Natural killer cell (primary cell): ENCODE measurements around the gene CSRP1. TPM values are rescaled to one million over a fixed set of nuclear protein-coding genes. Genes with fewer than 3 reads are reported as not detected.
"Not testable (repeated sequence)": the region's sequence is repeated elsewhere in the genome, so short reads cannot be mapped to it uniquely, and the experiment has no call there.

Experiments used
- ATAC-seq, 3 donors: fragments of 150-1000 bp in 2 of 3; fragments of 200-7000 bp in 1 of 3; cut with Tn5 transposase; 1 replicate in 1 of 3; 2 replicates in 2 of 3; pipeline ENCODE4 v1.10.0; 2021; ENCODE audit warnings: mild to moderate bottlenecking in 2 of 3, moderate library complexity in 2 of 3
- DNase-seq, 2 donors: peaks; one replicate each; pipeline versions ENCODE4 v3.0.0 to v3.0.0-alpha.2; 2013 to 2021; ENCODE audit warnings: mixed read lengths in 1 of 2
- H3K27ac ChIP-seq: one replicate; pipeline ENCODE4 v1.5.1; 2013; ENCODE audit warnings: mild to moderate bottlenecking, low read length
- H3K27me3 ChIP-seq: one replicate; pipeline ENCODE4 v1.6.1; 2013; ENCODE audit warnings: low read length; ENCODE audit not compliant: control insufficient read depth, insufficient read depth
- H3K36me3 ChIP-seq: one replicate; pipeline ENCODE4 v1.6.1; 2013; ENCODE audit warnings: low read length; ENCODE audit not compliant: control insufficient read depth, insufficient read depth
- H3K4me1 ChIP-seq: one replicate; pipeline ENCODE4 v1.6.1; 2013; ENCODE audit warnings: low read length; ENCODE audit not compliant: control insufficient read depth, insufficient read depth
- H3K4me3 ChIP-seq: one replicate; pipeline ENCODE4 v1.5.1; 2013; ENCODE audit warnings: low read length
- H3K9me3 ChIP-seq: one replicate; pipeline ENCODE4 v1.6.1; 2013; ENCODE audit warnings: low read length; ENCODE audit not compliant: control insufficient read depth, insufficient read depth
- H3K27ac Mint-ChIP-seq, 2 donors: one replicate each; pipeline ENCODE4 v1.8.0; 2022; ENCODE audit warnings: mild to moderate bottlenecking in 2 of 2, mixed read lengths in 2 of 2, moderate library complexity in 1 of 2
- H3K27me3 Mint-ChIP-seq, 2 donors: one replicate each; pipeline ENCODE4 v1.8.0; 2022; ENCODE audit warnings: low read depth in 2 of 2, mixed read lengths in 2 of 2
- H3K36me3 Mint-ChIP-seq: one replicate; pipeline ENCODE4 v1.8.0; 2022; ENCODE audit warnings: mixed read lengths
- H3K4me1 Mint-ChIP-seq, 2 donors: one replicate each; pipeline ENCODE4 v1.8.0; 2022; ENCODE audit warnings: mixed read lengths in 2 of 2
- H3K4me3 Mint-ChIP-seq: one replicate; pipeline ENCODE4 v1.8.0; 2022; ENCODE audit warnings: mild to moderate bottlenecking, moderate library complexity, mixed read lengths
- H3K9me3 Mint-ChIP-seq, 2 donors: one replicate each; pipeline ENCODE4 v1.8.0; 2022; ENCODE audit warnings: mixed read lengths in 2 of 2
- CTCF ChIP-seq: fragments of 200-600 bp; IDR thresholded peaks from one replicate; pipeline ENCODE4 v1.8.0; 2022; ENCODE audit warnings: antibody characterized with exemption
- WGBS: methylation state at CpG from one replicate; pipeline ENCODE4 v1.1.7; 2013; ENCODE audit warnings: missing lambda C conversion rate; ENCODE audit not compliant: insufficient coverage; 5-methylcytosine and 5-hydroxymethylcytosine counted together
- intact Hi-C: fragments of 100-400 bp; cut with micrococcal nuclease; formaldehyde crosslinking; loops from one replicate; pipeline ENCODE4 v1.14.2; 2022
- total RNA-seq, 4 donors: library from RNA; stranded (reverse); fragments of 120-200 nt in 1 of 4; gene quantifications; one replicate each; pipeline versions ENCODE4 v1.2.3 to v1.2.4, GENCODE V29; 2013 to 2022

Gene CSRP1
- total RNA-seq, 3 donors from 2014 or later (not counting 1 experiment from before 2014, with no cell fraction given) = 36.9 to 48.4 (median 44.1) TPM

GRCh38 chr1:201475130-201475529, 31.8 kb downstream of the CSRP1 start:
- no peaks in the 10 kb centered on the region for H3K9me3 ChIP-seq
- TF ChIP-seq CTCF = no peak
- no peaks in the 10 kb centered on the region for H3K27me3 ChIP-seq
- H3K4me1 Mint-ChIP-seq = peaks cover 0 to 8% of the 10 kb centered on the region in 2 donors
- H3K36me3 ChIP-seq = no peaks in the 10 kb centered on the region
- DNase-seq (no peak), ATAC-seq (no peak)
- no peak overlapping the region for H3K27ac ChIP-seq
- no peaks in the 10 kb centered on the region for H3K9me3 Mint-ChIP-seq
- no peak overlapping the region for H3K4me3 Mint-ChIP-seq
- no peaks in the 10 kb centered on the region for H3K36me3 Mint-ChIP-seq
- H3K4me3 ChIP-seq = no peak overlapping the region
- no peaks in the 10 kb centered on the region for H3K4me1 ChIP-seq
- WGBS = 73% methylated on average over 2 of the region's 2 CpGs
- no peak overlapping the region for H3K27ac Mint-ChIP-seq
- peaks cover 31 to 49% of the 10 kb centered on the region in 2 donors for H3K27me3 Mint-ChIP-seq
- intact Hi-C loops = no loop called here

DNA sequence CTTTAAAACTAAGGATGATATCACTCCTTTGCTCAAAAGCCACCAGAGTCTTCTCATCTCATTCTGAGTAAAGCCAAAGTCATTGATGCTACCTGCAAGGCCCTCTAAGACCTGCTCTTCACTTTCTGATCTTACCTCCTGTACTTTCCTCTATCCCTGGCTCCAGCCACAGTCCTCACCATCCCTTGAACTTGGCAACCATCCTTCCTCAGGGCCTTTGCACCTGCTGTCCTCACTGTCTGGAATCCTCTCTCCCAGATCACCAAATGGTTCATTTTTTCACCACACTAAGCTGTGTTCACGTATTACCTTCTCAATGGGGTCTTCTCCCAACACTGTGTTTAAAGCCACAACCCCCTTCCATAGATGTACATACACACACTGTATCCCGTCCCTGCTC, 33.6 kb downstream of the CSRP1 start:
- no peak for ATAC-seq
- no peak for TF ChIP-seq CTCF
- Mint-ChIP-seq H3K4me3 (no peak overlapping the region), H3K4me1 (peaks cover 0 to 8% of the 10 kb centered on the region in 2 donors), H3K27ac (no peak overlapping the region), H3K9me3 (no peaks in the 10 kb centered on the region), H3K36me3 (no peaks in the 10 kb centered on the region), H3K27me3 (peaks cover 34 to 54% of the 10 kb centered on the region in 2 donors)
- Histone ChIP-seq H3K27me3 (peaks cover 5% of the 10 kb centered on the region), H3K4me3 (no peak overlapping the region), H3K27ac (no peak overlapping the region), H3K9me3 (no peaks in the 10 kb centered on the region), H3K36me3 (no peaks in the 10 kb centered on the region), H3K4me1 (peaks cover 5% of the 10 kb centered on the region)
- DNase-seq = no peak
- 90% methylated on average over 2 of the region's 2 CpGs for WGBS
- intact Hi-C loops = no loop called here

DNA sequence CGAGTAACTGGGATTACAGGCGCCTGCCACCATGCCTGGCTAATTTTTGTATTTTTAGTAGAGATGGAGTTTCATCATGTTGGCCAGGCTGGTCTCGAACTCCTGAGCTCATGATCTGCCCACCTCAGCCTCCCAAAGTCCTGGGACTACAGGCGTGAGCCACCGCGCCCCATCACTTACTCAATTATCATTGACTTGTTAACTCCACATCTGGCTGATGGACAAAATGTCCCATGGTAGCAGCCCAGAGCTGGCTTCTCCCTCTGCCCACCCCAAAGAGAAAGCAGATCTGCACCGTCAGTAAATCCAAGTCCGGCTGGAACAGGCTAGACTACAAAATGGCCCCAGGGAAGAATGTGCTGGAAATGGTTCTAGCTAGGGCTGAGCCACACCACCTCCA, 34.6 kb downstream of the CSRP1 start:
- intact Hi-C loops, H3K9me3 ChIP-seq: not testable (repeated sequence)

DNA sequence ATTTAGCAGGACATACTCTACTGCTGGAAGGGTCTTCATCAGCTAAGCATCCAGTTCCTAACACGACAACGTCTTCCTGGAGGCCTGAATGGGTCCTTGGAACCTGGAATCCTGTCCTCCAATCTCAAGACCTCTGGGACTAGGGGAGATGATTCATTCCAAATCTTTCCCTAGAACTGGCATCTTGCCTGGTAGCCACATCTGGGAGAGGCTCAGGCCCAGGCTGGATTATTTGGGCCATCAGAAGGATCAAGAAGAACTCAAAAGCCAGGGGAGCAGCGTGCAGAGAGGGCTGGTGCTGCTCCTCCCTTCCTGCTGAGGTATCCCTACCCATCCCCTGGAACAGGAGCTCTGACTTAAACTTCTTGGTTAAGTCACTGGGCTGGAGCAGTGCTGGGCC, 35.2 kb downstream of the CSRP1 start:
- intact Hi-C loops = no loop called here
- Mint-ChIP-seq H3K4me3 (no peak overlapping the region), H3K27me3 (peaks cover 34 to 53% of the 10 kb centered on the region in 2 donors), H3K9me3 (no peaks in the 10 kb centered on the region), H3K27ac (no peak overlapping the region), H3K4me1 (peaks cover 0 to 12% of the 10 kb centered on the region in 2 donors), H3K36me3 (no peaks in the 10 kb centered on the region)
- ATAC-seq = no peak
- H3K4me1 ChIP-seq = peaks cover 7% of the 10 kb centered on the region
- DNase-seq = no peak
- TF ChIP-seq CTCF = no peak
- peaks cover 7% of the 10 kb centered on the region for H3K27me3 ChIP-seq
- no peak overlapping the region for H3K27ac ChIP-seq
- H3K4me3 ChIP-seq = no peak overlapping the region
- 82% methylated on average over 3 of the region's 3 CpGs for WGBS
- H3K36me3 ChIP-seq = no peaks in the 10 kb centered on the region
- H3K9me3 ChIP-seq = no peaks in the 10 kb centered on the region

More for the DNA sequence above, 34.6 kb downstream of the CSRP1 start:
- not testable (repeated sequence) for H3K36me3 ChIP-seq, DNase-seq, H3K27me3 ChIP-seq, H3K36me3 Mint-ChIP-seq, H3K27ac Mint-ChIP-seq, H3K27ac ChIP-seq, ATAC-seq, H3K4me3 ChIP-seq, H3K4me3 Mint-ChIP-seq, H3K9me3 Mint-ChIP-seq, H3K4me1 ChIP-seq
- peaks cover 36 to 58% of the 10 kb centered on the region in 2 donors for H3K27me3 Mint-ChIP-seq
- H3K4me1 Mint-ChIP-seq = peaks cover 0 to 12% of the 10 kb centered on the region in 2 donors
- 89% methylated on average over 8 of the region's 8 CpGs for WGBS
